ENCODE measurements around the gene OAS2. TPM values are rescaled to one million over a fixed set of nuclear protein-coding genes. Genes with fewer than 3 reads are reported as not detected.

Gene OAS2
- total RNA-seq, 1 experiment from 2014 or later, result 1.3 TPM

DNA sequence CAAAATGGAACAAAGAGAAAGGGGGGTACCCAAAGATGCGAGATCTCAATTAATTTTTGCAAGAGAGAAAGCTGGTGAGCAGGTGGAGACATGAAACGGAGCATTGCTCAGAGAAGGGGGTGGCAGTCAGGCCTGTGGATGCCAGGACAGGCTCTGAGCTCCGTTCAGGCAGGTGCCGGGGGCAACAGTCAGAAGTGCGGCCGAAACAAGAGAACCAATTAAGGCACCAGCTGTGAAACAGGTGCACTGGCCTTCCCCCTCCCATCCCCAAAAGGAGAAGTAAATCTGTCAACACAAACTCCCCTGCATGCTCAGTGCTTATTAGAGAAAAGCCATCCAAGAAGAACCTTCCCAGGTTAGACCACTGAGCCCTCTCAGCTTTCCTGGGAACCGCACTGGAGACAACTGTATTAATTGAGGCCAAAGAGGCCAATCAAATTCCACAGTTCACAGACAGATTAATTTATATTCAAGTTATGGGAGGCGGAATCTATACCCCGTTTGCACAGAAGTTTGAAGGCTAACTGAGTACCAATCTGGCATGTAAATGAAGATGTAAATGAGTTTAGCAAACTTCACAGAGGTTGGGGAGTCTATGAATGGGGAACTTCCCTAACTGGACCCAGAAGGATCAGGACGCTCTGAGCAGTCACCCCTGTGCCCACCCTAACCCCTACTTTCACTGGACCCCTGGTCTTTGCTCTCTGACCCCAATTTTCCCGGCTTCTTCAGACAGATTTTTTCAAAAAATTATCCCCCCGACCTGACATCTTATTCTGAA is 20.9 kb downstream of the OAS2 start:
- in situ Hi-C loops (cut with HindIII; ENCODE audit: low pct_unique_long_range_greater_than_20kb, low sequenced_read_pairs), result no loop called here

DNA sequence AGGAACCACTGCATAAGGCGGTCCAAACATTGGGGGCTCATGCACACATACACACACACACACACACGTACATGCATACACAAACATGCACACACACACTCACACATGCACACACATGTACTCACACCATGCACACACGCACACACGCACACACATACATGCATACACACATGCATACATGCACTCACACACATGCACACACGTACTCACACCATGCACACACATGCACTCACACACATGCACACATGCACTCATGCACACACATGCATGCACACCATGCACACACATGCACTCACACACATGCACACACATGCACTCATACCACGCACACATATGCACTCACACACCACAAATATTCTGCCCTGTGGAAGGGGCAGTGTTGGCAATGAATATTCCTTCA is 22.1 kb downstream of the OAS2 start:
- DNase-seq (ENCODE audit: low read depth, low spot score), result no peak
- in situ Hi-C loops (cut with HindIII; ENCODE audit: low pct_unique_long_range_greater_than_20kb, low sequenced_read_pairs), result no loop called here

More for the DNA sequence above, 20.9 kb downstream of the OAS2 start:
- no peak for DNase-seq (ENCODE audit: low read depth, low spot score)

DNA sequence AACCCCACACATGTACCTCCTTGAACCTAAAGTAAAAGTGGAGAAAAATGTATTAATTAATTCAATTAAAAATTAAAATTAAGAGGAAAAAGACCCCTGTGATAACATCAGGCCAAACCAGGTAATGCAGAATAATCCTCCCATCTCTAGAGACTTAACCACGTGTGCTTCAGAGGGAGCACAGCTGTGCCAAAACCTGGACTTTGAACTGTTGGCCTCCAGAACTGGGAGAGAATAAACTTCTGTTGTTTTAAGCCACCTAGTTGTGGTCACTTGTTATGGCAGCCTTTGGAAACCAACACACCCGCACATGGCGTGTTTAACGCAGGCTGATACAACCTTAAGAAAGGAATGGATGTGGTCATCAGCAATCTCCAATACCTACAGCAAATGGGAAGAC is 23.8 kb downstream of the OAS2 start:
- peak; percentile 24 for DNase-seq (ENCODE audit: low read depth, low spot score)
- in situ Hi-C loops (cut with HindIII; ENCODE audit: low pct_unique_long_range_greater_than_20kb, low sequenced_read_pairs), result no loop called here

DNA sequence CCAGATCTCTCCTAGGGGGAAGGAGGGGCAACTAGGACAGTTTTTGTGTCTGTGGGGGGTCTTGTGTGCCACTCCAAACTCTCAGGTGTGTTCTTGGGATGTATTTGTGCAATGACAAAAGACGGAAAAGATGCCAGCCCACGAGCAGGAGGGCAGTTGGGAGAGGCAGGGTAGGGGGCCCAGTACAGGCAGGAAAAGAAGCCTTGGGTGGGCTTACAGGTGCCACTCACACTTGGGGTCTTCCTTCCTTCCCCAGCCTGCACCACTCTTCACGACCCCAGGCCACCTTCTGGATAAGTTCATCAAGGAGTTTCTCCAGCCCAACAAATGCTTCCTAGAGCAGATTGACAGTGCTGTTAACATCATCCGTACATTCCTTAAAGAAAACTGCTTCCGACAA is 24.4 kb downstream of the OAS2 start:
- in situ Hi-C loops (cut with HindIII; ENCODE audit: low pct_unique_long_range_greater_than_20kb, low sequenced_read_pairs), result no loop called here
- DNase-seq (ENCODE audit: low read depth, low spot score), result no peak

DNA sequence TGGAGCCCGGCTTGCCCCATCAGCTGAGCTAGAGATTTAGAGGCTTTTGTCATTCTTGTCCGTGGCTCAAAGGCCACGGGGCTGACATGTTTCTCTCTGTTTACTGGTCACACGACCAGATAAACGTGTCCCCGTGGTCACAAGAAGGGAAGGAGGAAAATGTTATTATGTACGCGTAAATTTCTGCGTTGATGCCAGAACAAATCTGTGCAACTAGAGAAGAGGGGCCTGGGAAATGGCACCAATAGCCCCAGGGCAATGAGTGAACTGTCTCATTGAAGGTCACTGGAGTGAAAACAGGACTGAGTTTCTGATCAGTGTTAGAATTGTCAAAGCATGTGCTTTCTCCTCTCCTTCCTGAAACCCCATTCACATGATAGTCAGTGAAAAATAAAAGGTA is 25.3 kb downstream of the OAS2 start:
- in situ Hi-C loops (cut with HindIII; ENCODE audit: low pct_unique_long_range_greater_than_20kb, low sequenced_read_pairs), result no loop called here
- peak; percentile 87 for DNase-seq (ENCODE audit: low read depth, low spot score)

DNA sequence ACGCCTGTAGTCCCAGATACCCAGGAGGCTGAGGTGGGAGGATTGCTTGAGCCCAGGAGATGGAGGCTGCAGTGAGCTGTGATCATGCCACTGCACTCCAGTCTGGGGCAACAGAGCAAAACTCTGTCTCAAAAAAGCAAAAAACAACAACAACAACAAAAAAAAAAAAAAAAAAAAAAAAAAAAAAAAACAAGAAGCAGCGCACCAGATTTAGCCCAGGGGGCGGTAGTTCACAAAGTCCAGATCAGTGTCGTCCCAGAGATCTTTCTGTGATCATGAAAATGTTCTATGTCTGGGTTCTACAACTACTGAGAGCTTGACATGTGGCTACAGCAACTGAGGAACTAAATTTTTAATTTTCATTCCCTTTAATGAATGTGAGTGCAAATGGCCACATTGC is 27.4 kb downstream of the OAS2 start:
- in situ Hi-C loops (cut with HindIII; ENCODE audit: low pct_unique_long_range_greater_than_20kb, low sequenced_read_pairs), result no loop called here

DNA sequence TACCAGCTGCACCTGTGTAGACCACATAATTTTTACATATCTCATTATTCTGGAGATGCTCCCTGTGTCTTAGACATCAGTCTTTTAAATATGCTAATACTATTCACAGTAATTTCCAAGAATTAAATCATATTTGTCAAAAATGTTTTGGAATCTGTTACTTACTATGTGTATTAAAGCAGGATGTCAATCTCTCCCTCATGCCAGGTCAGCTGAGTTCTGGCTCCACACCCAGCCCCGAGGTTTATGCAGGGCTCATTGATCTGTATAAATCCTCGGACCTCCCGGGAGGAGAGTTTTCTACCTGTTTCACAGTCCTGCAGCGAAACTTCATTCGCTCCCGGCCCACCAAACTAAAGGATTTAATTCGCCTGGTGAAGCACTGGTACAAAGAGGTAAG is 27.9 kb downstream of the OAS2 start:
- in situ Hi-C loops (cut with HindIII; ENCODE audit: low pct_unique_long_range_greater_than_20kb, low sequenced_read_pairs), result no loop called here
- no peak for DNase-seq (ENCODE audit: low read depth, low spot score)

More for the DNA sequence above, 27.4 kb downstream of the OAS2 start:
- peak; percentile 40 for DNase-seq (ENCODE audit: low read depth, low spot score)

DNA sequence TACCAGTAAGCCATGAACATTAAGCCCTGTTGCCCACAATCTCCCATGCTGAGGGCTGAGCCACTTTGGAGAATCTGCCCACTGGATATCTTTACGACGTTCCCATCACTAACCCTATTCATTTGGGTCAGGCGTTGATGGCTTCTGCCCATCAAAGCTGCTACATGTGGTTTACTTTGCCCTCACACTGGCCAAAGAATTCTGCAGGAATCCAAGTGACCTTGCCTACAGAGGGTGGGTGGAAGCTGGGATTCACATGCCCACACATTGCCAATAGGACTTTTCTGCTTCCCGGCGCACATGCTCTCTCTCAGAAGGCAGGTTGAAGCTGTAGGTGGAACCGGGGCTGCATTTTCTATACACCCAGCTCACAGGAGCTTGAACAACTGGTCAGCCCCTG is 28.3 kb downstream of the OAS2 start:
- DNase-seq (ENCODE audit: low read depth, low spot score), result no peak
- in situ Hi-C loops (cut with HindIII; ENCODE audit: low pct_unique_long_range_greater_than_20kb, low sequenced_read_pairs), result no loop called here

DNA sequence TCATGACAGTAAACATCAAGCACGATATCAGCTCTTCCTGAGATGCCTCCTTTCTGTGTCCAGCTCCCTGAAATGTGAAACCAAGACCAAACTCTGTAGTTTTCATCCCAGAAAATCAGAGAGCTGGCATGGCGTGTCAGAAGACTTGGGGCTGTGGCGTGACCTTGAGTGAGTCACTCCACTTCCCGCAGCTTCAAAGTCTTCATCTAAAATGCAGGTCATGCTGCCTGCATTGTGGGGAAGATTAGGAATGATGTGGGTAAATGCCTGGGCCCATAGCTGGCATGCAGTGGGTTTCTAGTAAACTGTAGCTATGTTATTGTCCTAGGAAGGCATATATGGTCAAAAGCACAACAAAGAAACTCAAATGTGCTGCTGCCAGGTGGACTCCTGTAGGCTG is 28.8 kb downstream of the OAS2 start:
- peak; percentile 42 for DNase-seq (ENCODE audit: low read depth, low spot score)
- in situ Hi-C loops (cut with HindIII; ENCODE audit: low pct_unique_long_range_greater_than_20kb, low sequenced_read_pairs), result no loop called here

DNA sequence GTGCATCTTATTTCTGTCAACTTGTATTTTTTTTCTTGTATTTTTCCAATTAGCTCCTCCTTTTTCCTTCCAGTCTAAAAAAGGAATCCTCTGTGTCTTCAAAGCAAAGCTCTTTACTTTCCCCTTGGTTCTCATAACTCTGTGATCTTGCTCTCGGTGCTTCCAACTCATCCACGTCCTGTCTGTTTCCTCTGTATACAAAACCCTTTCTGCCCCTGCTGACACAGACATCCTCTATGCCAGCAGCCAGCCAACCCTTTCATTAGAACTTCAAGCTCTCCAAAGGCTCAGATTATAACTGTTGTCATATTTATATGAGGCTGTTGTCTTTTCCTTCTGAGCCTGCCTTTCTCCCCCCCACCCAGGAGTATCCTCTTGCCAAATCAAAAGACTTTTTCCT is 32.4 kb downstream of the OAS2 start:
- in situ Hi-C loops (cut with HindIII; ENCODE audit: low pct_unique_long_range_greater_than_20kb, low sequenced_read_pairs), result no loop called here
- DNase-seq (ENCODE audit: low read depth, low spot score), result no peak

DNA sequence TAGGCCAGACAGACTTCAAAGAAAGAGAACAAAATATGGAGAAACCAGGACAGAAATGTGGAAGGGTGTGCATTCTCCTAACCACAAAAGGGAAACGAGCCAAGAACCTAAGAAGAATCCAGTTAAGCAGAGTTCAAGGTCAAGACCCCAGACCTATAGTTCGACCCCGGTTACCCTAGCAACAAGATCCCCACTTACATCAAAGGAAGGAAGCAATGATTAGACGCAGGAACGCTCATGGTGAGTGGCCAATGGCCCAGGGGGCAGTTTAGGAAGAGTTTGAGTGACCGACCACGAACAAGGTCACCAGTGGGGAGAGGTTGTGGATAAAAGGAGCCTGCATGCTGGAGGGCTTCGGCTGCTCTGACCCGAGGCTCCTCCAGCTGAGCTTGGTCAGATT is 36.2 kb downstream of the OAS2 start:
- in situ Hi-C loops (cut with HindIII; ENCODE audit: low pct_unique_long_range_greater_than_20kb, low sequenced_read_pairs), result no loop called here
- DNase-seq (ENCODE audit: low read depth, low spot score), result no peak

DNA sequence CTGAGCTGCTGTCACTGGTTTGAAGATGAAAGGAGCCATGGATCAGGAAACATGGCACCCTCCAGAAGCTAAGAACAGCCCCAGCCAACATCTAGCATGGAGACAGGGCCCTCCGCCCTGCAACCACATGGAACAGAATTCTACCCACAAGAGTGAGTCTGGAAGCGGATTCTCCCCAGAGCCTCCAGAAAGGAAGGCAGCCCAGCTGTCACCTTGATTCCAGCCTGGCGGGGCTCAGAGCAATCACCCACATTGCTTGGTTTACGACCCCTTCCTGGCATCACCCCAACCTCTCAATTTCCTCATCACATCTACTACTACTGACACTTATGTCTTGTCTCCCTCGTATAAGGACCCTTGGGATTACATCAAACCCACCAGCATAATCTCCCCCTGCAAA is 38.5 kb downstream of the OAS2 start:
- in situ Hi-C loops (cut with HindIII; ENCODE audit: low pct_unique_long_range_greater_than_20kb, low sequenced_read_pairs), result no loop called here
- no peak for DNase-seq (ENCODE audit: low read depth, low spot score)

DNA sequence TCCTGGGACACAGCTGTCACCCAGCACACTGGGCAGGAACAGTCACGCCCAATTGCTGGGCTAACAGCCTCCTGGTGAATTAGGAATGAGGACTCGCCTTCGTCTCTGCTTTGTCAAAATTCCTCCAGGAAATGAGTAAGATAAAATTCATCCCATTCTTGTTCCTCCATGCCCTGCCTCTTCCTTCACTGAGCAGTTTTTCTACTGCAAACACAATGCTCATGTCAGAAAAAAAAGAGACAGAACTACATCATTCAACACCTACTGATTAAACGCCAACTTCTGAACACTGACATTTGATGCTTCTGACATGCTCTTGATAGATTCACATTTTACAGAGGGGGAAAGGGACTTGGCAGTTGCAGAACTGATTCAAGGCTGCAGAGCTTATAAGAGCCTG is 40.7 kb downstream of the OAS2 start:
- in situ Hi-C loops (cut with HindIII; ENCODE audit: low pct_unique_long_range_greater_than_20kb, low sequenced_read_pairs), result no loop called here

DNA sequence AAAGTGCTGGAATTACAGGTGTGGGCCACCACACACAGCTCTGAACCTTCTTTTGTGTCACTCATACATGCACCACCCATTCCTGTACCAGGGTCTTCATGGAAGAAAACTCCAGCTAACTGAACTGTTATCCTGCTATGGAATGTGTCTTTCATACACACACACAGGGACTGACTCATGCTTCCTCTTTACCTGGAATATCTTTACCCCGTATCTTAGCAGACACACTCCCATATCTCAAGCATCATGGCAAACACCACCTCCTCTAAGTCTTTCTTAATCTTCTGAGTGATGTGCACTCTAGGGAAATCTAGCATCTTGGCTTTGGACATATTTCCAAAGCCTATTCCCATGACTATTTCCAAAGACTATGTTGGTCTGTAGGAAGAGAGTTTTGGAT is 43.2 kb downstream of the OAS2 start:
- in situ Hi-C loops (cut with HindIII; ENCODE audit: low pct_unique_long_range_greater_than_20kb, low sequenced_read_pairs), result no loop called here
- no peak for DNase-seq (ENCODE audit: low read depth, low spot score)

More for the DNA sequence above, 40.7 kb downstream of the OAS2 start:
- no peak for DNase-seq (ENCODE audit: low read depth, low spot score)

DNA sequence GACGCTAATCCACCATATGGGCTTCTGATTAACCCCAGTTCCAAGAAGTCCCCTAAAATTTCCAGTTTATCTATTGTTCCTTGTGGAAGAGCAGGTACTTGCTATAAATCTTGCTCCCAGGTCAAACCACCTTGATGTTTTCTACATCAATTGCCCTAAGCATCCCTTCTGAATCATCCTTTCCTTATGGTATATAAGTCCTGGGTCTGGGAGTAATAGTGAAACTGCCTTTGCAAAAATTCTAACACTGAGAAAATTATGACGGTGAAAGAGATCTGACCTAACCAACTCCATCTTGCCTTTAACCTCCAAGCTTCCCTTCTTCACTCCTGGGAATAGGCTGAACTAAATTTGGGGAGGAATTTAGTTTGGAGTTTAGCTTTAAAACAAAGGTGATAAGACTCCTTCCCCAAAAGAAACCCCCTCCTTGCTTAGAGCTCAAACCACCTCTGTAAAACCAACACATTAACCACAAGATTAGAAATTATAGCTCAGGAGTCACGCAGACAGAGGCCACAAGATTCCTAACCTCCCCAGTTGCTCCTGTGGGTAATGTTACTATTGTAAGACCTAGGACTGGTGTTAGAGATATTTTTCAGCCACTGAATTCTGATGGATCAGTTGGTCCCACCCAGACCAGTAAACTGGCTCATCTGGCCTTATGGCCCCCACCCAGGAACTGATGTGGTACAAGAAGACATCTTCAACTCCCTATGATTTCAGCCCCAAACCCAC is 44.4 kb downstream of the OAS2 start:
- no peak for DNase-seq (ENCODE audit: low read depth, low spot score)
- in situ Hi-C loops (cut with HindIII; ENCODE audit: low pct_unique_long_range_greater_than_20kb, low sequenced_read_pairs), result no loop called here

DNA sequence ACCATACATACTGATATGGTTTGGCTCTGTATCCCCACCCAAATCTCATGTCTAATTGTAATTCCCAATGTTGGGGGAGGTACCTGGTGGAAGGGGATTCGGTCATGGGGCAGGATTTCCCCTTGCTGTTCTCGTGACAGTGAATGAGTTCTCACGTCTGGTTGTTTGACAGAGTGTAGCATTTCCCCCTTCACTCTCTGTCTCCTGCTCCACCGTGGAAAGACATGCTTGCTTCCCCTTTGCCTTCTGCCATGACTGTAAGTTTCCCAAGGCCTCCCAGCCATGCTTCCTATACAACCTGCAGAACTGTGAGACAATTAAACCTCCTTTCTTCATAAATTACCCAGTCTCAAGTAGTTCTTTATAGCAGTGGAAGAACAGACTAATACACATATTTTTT is 49.4 kb downstream of the OAS2 start:
- DNase-seq (ENCODE audit: low read depth, low spot score), result no peak
- in situ Hi-C loops (cut with HindIII; ENCODE audit: low pct_unique_long_range_greater_than_20kb, low sequenced_read_pairs), result no loop called here

DNA sequence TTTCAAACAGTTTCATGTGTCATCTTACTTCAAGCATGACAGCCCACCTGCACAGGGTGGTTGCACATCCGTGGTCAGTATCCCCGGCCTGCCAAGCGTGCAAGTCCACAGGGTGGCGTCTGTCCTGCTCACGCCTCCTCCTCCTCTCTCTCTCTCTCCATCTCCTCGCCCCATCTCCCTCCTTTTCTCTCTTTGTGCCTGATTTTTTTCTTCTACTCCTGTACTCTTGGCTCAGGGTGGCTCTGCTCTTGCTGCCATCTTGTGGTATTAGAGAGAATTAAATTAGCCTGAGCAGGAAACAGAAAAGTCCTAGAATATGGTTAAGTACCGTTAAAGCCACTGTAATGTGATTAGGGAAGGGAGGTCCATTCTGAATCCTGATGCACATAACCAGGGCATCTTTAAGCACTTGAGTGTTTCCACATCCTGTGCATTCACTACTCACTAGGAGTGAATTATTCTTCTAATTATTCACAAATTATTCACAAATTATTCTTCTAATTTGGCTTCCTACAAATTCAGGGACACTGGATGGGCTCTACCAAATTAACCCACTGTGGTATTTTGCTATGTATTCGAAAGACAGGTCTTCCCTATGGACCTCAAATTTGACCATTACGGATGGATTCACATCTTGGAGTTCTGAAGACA is 52.7 kb downstream of the OAS2 start:
- in situ Hi-C loops (cut with HindIII; ENCODE audit: low pct_unique_long_range_greater_than_20kb, low sequenced_read_pairs), result no loop called here

DNA sequence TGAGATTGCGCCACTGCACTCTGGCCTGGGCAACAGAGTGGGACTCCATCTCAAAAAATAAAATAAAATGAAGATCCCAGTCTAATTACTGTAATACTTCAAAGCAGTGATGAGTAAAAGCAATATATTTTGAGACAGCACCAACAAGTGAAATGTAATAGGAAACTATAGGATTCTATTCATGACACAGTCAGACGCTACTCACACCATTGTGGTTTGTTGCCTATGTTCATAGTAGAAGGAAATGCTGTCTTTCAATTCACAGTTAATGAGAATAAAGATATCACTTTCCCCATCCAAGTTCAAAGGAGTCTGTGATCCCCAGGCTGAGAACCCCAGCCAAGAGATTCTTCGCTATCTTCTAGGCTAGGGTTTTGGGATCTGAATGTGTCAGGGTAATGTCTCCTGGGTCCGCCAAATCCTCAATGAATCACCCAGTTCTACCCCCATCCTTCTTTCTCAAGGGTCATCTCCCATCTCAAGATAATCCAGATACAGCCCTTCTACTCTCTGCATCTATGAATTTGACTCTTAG is 61.7 kb downstream of the OAS2 start:
- no peak for DNase-seq (ENCODE audit: low read depth, low spot score)
- in situ Hi-C loops (cut with HindIII; ENCODE audit: low pct_unique_long_range_greater_than_20kb, low sequenced_read_pairs), result no loop called here

More for the DNA sequence above, 52.7 kb downstream of the OAS2 start:
- DNase-seq (ENCODE audit: low read depth, low spot score), result peak; percentile 91

Data from SK-MEL-5 (cell line).